MM.1S (cell line): Measurements from ENCODE around the gene CLRN2.

Source experiments
- EZH2 ChIP-seq: fragments of 300-600 bp; sonication (generic); optimal IDR thresholded peaks from 2 replicates; pipeline ENCODE3; 2017; ENCODE audit warnings: low read depth, mild to moderate bottlenecking, antibody characterized with exemption, low read length, mixed read lengths
- EZH2phosphoT487 ChIP-seq: fragments of 300-600 bp; sonication (generic); IDR thresholded peaks from 2 replicates; pipeline ENCODE4 v1.6.1; 2018; ENCODE audit warnings: antibody characterized with exemption, low read length
- TF ChIP-seq, protein P1 (sequence below): fragments of 300-600 bp; sonication (generic); IDR thresholded peaks from 2 replicates; pipeline ENCODE4 v1.5.1; 2016; ENCODE audit warnings: antibody characterized with exemption, low read length, mixed read lengths

- no peak for TF ChIP-seq EZH2phosphoT487
- TF ChIP-seq, protein P1, sequence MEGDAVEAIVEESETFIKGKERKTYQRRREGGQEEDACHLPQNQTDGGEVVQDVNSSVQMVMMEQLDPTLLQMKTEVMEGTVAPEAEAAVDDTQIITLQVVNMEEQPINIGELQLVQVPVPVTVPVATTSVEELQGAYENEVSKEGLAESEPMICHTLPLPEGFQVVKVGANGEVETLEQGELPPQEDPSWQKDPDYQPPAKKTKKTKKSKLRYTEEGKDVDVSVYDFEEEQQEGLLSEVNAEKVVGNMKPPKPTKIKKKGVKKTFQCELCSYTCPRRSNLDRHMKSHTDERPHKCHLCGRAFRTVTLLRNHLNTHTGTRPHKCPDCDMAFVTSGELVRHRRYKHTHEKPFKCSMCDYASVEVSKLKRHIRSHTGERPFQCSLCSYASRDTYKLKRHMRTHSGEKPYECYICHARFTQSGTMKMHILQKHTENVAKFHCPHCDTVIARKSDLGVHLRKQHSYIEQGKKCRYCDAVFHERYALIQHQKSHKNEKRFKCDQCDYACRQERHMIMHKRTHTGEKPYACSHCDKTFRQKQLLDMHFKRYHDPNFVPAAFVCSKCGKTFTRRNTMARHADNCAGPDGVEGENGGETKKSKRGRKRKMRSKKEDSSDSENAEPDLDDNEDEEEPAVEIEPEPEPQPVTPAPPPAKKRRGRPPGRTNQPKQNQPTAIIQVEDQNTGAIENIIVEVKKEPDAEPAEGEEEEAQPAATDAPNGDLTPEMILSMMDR, result no peak
- TF ChIP-seq EZH2, result no peak
Observed at GRCh38 chr4:17546678-17547077, 31.7 kb downstream of the CLRN2 start.
